ENCODE data around the gene FILIP1. TPM values are rescaled to one million over a fixed set of nuclear protein-coding genes. Genes with fewer than 3 reads are reported as not detected.

The FILIP1 gene
- total RNA-seq, 1 donor from 2014 or later = 13.6 TPM

- intact Hi-C loops (cut with DNase I) = no loop called here
Measured at GRCh38 chr6:75363304-75363703, 130.3 kb downstream of the FILIP1 start.

DNA sequence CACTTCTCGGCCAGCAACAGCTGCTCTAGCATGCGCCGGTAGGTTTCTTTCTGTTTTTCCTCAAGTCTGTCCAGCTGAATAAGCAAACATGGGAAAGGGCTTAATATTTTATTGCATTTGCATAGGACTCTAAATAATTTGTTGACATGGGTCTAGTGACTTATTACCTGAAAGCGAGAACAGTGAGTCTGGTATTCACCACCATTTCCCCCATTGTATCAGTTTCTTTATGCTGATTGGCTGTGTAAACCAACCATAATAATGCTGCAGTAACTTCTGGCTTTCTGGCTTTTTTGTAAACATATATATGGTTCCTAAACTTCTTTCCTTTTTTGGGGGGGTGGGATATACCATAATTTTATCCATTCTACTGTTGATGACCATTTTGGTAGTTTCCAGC, 140.0 kb downstream of the FILIP1 start:
- no peaks in the 10 kb centered on the region for H3K27me3 ChIP-seq
- no peak for TF ChIP-seq CTCF (IDR thresholded peaks at IDR 0.05)
- no peak for DNase-seq (ENCODE audit: low spot score in 2 of 2)
- H3K36me3 ChIP-seq = peaks cover 4 to 14% of the 10 kb centered on the region in 2 donors
- H3K27ac ChIP-seq = no peak overlapping the region
- no peak overlapping the region for H3K4me3 ChIP-seq
- no peaks in the 10 kb centered on the region for H3K9me3 ChIP-seq
- peaks cover 0 to 4% of the 10 kb centered on the region in 2 donors for H3K4me1 ChIP-seq
- intact Hi-C loops (cut with DNase I) = no loop called here

More at GRCh38 chr6:75363304-75363703, 130.3 kb downstream of the FILIP1 start:
- Histone ChIP-seq H3K36me3 (peaks cover 8 to 15% of the 10 kb centered on the region in 2 donors), H3K27me3 (no peaks in the 10 kb centered on the region), H3K4me1 (peaks cover under 1 to 8% of the 10 kb centered on the region in 2 donors), H3K27ac (no peak overlapping the region), H3K4me3 (no peak overlapping the region), H3K9me3 (no peaks in the 10 kb centered on the region)
- TF ChIP-seq CTCF (IDR thresholded peaks at IDR 0.05) = no peak
- no peak for DNase-seq (ENCODE audit: low spot score in 2 of 2)

DNA sequence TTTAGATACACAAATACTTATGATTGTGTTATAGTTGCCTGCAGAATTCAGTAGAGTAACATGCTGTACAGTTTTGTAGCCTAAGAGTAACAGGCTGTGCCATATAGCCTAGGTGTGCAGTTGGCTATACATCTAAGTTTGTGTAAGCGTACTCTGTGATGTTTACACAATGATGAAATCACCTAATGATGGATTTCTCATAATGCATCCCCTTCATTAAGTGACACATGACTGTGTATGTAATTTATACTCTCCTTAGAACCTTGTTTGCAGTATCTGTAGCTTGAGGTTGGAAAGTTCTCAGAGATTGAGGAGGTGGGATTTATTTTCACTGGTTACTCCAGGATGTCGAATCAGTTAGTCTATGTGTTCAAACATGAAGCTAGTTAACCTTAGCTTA, 142.0 kb downstream of the FILIP1 start:
- Histone ChIP-seq H3K9me3 (no peaks in the 10 kb centered on the region), H3K4me3 (no peak overlapping the region), H3K4me1 (peaks cover 0 to 14% of the 10 kb centered on the region in 2 donors), H3K36me3 (peaks cover 4 to 6% of the 10 kb centered on the region in 2 donors), H3K27me3 (no peaks in the 10 kb centered on the region), H3K27ac (no peak overlapping the region)
- intact Hi-C loops (cut with DNase I) = no loop called here
- DNase-seq (ENCODE audit: low spot score in 2 of 2) = no peak
- TF ChIP-seq CTCF (IDR thresholded peaks at IDR 0.05) = no peak

DNA sequence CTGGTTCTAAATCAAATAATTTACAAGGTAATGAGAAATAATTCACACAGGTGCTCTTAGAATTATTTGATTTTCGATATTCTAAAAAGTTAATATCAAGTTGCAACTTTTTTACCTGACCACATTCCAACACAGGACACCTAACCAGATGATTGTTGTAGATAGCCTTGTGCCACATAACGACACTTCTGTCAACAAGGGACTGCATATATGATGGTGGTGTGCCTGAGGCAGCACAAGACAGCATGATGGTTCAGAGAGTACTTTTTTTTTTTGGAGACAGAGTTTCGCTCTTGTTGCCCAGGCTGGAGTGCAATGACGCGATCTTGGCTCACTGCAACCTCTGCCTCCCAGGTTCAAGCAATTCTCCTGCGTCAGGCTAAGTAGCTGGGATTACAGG, 142.8 kb downstream of the FILIP1 start:
- H3K4me3 ChIP-seq = no peak overlapping the region
- H3K27ac ChIP-seq = no peak overlapping the region
- peaks cover 4 to 5% of the 10 kb centered on the region in 2 donors for H3K36me3 ChIP-seq
- no peak for DNase-seq (ENCODE audit: low spot score in 2 of 2)
- no peaks in the 10 kb centered on the region for H3K27me3 ChIP-seq
- peaks cover 0 to 14% of the 10 kb centered on the region in 2 donors for H3K4me1 ChIP-seq
- TF ChIP-seq CTCF (IDR thresholded peaks at IDR 0.05) = no peak
- intact Hi-C loops (cut with DNase I) = no loop called here
- H3K9me3 ChIP-seq = no peaks in the 10 kb centered on the region

GRCh38 chr6:75350156-75350555, 143.4 kb downstream of the FILIP1 start:
- no peaks in the 10 kb centered on the region for H3K9me3 ChIP-seq
- peaks cover 4 to 5% of the 10 kb centered on the region in 2 donors for H3K36me3 ChIP-seq
- peak overlapping the region; percentile 55 to 74 for H3K27ac ChIP-seq
- DNase-seq (ENCODE audit: low spot score in 2 of 2) = no peak
- TF ChIP-seq CTCF (IDR thresholded peaks at IDR 0.05) = no peak
- H3K27me3 ChIP-seq = no peaks in the 10 kb centered on the region
- H3K4me1 ChIP-seq = peaks cover 0 to 16% of the 10 kb centered on the region in 2 donors
- intact Hi-C loops (cut with DNase I) = no loop called here
- peak overlapping the region; percentile 22 to 57 for H3K4me3 ChIP-seq

Data from ascending aorta (tissue), 2 donors.